Ascending aorta (tissue), 2 donors: ENCODE measurements around the gene KRCC1. TPM values are rescaled to one million over a fixed set of nuclear protein-coding genes. Genes with fewer than 3 reads are reported as not detected.
"Not testable (repeated sequence)": the region's sequence is repeated elsewhere in the genome, so short reads cannot be mapped to it uniquely, and the experiment has no call there.

Experiments used
- DNase-seq, 2 donors: peaks; one replicate each; pipeline ENCODE4 v3.0.0-alpha.2; 2019; ENCODE audit warnings: low spot score in 2 of 2
- H3K27ac ChIP-seq, 2 donors: fragments of 200-600 bp; sonication (generic); one replicate each; pipeline ENCODE4 v1.5.1; 2016 to 2017; ENCODE audit warnings: mild to moderate bottlenecking in 1 of 2
- H3K27me3 ChIP-seq: fragments of 200-600 bp; sonication (generic); one replicate; pipeline ENCODE4 v1.5.1; 2017
- H3K36me3 ChIP-seq, 2 donors: fragments of 200-600 bp; sonication (generic); one replicate each; pipeline ENCODE4 v1.5.1; 2016
- H3K4me1 ChIP-seq, 2 donors: fragments of 200-600 bp; sonication (generic); one replicate each; pipeline ENCODE4 v1.5.1; 2016 to 2017; ENCODE audit warnings: mild to moderate bottlenecking in 1 of 2
- H3K4me3 ChIP-seq, 2 donors: fragments of 200-600 bp; sonication (generic); one replicate each; pipeline ENCODE4 v1.5.1; 2016 to 2017; ENCODE audit warnings: mild to moderate bottlenecking in 1 of 2
- H3K9me3 ChIP-seq, 2 donors: fragments of 200-600 bp; sonication (generic); one replicate each; pipeline ENCODE4 v1.5.1; 2016
- intact Hi-C: fragments of 100-400 bp; cut with DNase I; formaldehyde crosslinking; loops from one replicate; pipeline ENCODE4 v1.15.1; 2023
- total RNA-seq: library from RNA; depleted of rRNA; stranded (reverse); fragments of >200 nt; gene quantifications from one replicate; pipeline ENCODE4 v1.1.0, GENCODE V29; 2016
- TF ChIP-seq, protein P1 (sequence below), 3 experiments: fragments of 200-600 bp in 2 of 3; fragments of 450-650 bp in 1 of 3; sonication (generic) in 2 of 3; IDR thresholded peaks; one replicate each; pipeline ENCODE4 v1.5.1; 2016 to 2019; ENCODE audit warnings: antibody characterized with exemption in 3 of 3, mild to moderate bottlenecking in 1 of 3, moderate library complexity in 1 of 3

Gene KRCC1
- total RNA-seq, 1 donor from 2014 or later, result 3.1 TPM

DNA sequence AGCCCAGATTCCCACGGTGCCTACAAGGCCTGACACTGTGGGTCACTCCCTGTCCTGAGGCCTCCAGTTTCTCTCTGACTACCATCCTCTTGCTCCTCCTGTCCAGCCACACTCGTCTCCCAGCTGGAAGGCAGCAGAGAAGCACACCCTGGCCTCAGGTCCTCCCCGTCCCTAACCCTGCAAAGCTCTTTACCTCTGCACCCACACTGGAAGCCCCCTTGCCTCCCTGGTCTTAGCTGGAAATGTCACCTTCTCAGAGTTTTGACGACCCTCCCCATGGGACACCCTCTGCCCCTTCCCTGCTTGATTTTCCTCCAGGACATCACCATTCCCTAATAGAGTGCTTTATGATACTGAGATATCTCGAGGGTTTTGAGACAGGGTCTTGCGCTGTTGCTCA, 49.8 kb downstream of the KRCC1 start:
- no peaks in the 10 kb centered on the region for H3K9me3 ChIP-seq
- TF ChIP-seq, protein P1, sequence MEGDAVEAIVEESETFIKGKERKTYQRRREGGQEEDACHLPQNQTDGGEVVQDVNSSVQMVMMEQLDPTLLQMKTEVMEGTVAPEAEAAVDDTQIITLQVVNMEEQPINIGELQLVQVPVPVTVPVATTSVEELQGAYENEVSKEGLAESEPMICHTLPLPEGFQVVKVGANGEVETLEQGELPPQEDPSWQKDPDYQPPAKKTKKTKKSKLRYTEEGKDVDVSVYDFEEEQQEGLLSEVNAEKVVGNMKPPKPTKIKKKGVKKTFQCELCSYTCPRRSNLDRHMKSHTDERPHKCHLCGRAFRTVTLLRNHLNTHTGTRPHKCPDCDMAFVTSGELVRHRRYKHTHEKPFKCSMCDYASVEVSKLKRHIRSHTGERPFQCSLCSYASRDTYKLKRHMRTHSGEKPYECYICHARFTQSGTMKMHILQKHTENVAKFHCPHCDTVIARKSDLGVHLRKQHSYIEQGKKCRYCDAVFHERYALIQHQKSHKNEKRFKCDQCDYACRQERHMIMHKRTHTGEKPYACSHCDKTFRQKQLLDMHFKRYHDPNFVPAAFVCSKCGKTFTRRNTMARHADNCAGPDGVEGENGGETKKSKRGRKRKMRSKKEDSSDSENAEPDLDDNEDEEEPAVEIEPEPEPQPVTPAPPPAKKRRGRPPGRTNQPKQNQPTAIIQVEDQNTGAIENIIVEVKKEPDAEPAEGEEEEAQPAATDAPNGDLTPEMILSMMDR (IDR thresholded peaks at IDR 0.05), result no peak
- no peak overlapping the region for H3K4me3 ChIP-seq
- no peaks in the 10 kb centered on the region for H3K27me3 ChIP-seq
- intact Hi-C loops, result loop anchor here (10.0 kb wide), 1 partner anchor 159 kb away; no protein-coding TSS in a partner anchor
- H3K27ac ChIP-seq, result no peak overlapping the region
- DNase-seq, result no peak
- no peaks in the 10 kb centered on the region for H3K4me1 ChIP-seq
- no peaks in the 10 kb centered on the region for H3K36me3 ChIP-seq

DNA sequence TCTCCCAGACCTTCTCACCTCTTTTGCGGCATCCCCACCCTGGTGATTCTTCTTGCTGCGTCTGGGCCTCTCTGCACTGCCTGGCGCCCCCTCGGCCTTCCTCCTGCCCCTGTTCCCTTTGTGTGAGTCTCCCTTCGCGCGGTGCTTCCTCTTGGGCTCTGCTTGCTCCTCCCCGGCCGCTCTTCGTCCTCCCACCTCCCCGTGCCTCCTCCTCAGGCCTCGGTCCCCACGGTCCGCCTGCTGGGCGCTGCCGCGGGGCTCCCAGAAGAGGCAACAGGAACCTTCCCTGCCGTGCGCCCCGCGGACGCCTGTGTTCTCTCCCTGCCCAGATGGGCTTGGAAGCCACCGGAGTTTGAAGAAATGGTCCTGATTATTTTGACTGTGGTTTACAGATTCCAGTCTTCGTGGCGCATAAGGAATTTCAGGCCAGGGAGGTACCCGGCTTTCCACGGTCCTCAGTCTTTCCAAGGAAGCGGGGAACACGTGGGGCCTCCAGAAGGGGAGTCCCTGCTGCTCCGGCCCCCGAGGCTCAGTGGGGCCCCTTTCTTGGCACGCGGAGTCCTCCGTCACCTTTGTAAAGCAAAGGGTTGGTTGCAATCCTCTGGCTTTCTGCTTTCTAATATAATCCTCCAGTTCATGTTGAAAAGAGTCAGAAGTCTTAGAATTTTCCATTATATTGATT, 52.4 kb downstream of the KRCC1 start:
- Histone ChIP-seq H3K36me3 (no peaks in the 10 kb centered on the region), H3K4me3 (no peak overlapping the region), H3K4me1 (no peaks in the 10 kb centered on the region), H3K27me3 (no peaks in the 10 kb centered on the region), H3K27ac (no peak overlapping the region), H3K9me3 (no peaks in the 10 kb centered on the region)
- no peak for DNase-seq
- intact Hi-C loops, result loop anchor here (10.0 kb wide), 1 partner anchor 162 kb away; no protein-coding TSS in a partner anchor
- TF ChIP-seq, protein P1 (IDR thresholded peaks at IDR 0.05), result no peak

DNA sequence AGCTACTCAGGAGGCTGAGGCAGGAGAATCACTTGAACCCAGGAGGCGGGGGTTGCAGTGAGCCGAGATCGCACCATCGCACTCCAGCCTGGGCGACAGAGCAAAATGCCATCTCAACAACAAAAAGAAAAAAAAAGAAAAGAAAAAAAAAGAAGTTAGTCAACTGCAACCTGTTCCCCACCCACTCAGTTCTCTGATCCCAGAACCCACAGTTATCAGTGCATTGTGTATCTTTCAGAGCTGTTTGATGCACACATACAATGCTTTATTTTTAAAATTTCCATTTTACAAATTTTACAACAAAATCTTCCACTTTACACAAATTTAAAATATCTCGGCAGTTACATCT, 53.2 kb downstream of the KRCC1 start:
- Histone ChIP-seq H3K27me3 (no peaks in the 10 kb centered on the region), H3K4me3 (no peak overlapping the region), H3K27ac (no peak overlapping the region), H3K36me3 (no peaks in the 10 kb centered on the region), H3K9me3 (no peaks in the 10 kb centered on the region), H3K4me1 (no peaks in the 10 kb centered on the region)
- no peak for DNase-seq
- intact Hi-C loops, result loop anchor here (10.0 kb wide), 1 partner anchor 162 kb away; no protein-coding TSS in a partner anchor
- TF ChIP-seq, protein P1 (IDR thresholded peaks at IDR 0.05), result no peak

DNA sequence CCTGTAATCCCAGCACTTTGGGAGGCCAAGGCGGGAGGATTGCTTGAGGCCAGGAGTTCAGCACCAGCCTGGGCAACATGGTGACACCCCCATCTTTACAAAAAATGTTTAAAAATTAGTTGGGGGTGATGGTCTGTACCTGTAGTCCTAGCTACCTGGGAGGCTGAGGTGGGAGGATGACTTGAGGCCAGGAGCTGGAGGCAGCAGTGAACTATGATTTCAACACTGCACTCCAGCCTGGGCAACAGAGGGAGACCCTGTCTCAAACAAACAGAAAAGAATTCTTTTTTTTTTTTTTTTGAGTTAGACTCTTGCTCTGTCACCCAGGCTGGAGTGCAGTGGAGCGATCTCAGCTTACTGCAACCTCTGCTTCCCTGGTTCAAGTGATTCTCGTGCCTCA, 55.1 kb downstream of the KRCC1 start:
- H3K9me3 ChIP-seq, H3K27ac ChIP-seq, H3K4me3 ChIP-seq, H3K36me3 ChIP-seq, H3K27me3 ChIP-seq, DNase-seq, H3K4me1 ChIP-seq: not testable (repeated sequence)
- intact Hi-C loops, result loop anchor here (10.0 kb wide), 1 partner anchor 164 kb away; no protein-coding TSS in a partner anchor

DNA sequence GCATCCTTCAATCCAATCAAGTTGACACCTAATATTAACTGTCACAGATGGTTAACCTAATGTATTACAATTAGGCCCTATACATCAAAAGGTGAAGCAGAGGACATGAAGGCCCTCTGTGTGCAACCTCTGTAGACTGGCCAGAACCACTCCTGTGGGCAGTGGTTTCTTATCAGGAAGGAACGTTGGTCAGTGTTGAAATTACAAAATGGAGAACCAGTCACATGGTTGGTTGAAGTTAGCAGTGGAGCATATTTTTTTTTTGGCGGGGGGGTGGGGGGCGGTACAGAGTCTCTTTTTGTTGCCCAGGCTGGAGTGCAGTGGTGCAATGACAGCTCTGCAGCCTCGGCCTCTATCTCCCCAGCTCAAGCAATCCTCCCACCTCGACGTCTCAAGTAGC, 59.0 kb downstream of the KRCC1 start:
- H3K27me3 ChIP-seq, result no peaks in the 10 kb centered on the region
- no peaks in the 10 kb centered on the region for H3K9me3 ChIP-seq
- no peak for DNase-seq
- no peak overlapping the region for H3K4me3 ChIP-seq
- no peaks in the 10 kb centered on the region for H3K4me1 ChIP-seq
- TF ChIP-seq, protein P1 (IDR thresholded peaks at IDR 0.05), result no peak
- no peak overlapping the region for H3K27ac ChIP-seq
- H3K36me3 ChIP-seq, result no peaks in the 10 kb centered on the region
- intact Hi-C loops, result no loop called here

DNA sequence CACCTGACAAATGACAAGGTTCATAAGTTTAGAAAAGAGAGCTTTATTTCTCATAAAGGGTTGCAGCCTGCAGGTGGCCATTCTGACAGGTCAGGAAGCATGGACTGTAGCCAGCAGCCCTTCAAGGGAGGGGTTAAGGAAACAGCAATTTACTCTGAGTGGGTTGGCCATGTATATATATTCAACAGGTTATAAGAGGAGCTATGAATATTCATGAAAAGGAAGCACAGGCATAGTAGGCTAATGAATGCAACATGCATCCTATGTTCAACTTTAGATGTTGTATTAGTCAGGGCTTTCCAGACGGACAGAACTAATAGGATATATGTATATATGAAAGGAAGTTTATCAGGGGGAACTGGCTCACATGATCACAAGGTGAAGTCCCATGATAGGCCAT, 59.8 kb downstream of the KRCC1 start:
- TF ChIP-seq, protein P1 (IDR thresholded peaks at IDR 0.05), result no peak
- H3K27me3 ChIP-seq, result no peaks in the 10 kb centered on the region
- DNase-seq, result no peak

DNA sequence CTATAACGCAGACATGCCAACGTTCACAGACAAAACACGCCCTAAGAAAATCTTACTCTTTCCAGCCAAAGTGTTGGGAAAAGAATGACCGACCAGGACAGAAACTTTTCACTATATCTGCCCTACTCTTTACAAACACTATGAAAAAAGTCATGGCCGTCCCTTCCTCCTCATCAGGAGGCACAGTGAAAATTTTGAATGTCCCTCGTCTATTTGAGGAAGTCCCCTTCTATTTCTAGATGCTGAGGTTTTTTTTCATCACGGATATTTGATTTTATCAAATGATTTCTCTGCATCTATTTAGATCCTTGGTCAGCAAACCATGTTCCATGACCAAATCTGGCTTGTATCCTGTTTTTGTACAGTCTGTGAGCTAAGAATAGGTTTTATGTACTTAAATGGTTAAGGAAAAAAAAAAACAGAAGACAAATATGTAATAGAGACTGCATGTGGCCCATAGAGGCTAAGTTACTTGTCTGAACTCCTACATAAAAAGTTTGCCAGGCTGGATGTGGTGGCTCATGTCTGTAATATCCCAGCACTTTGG, 61.2 kb downstream of the KRCC1 start:
- H3K4me3 ChIP-seq, H3K27me3 ChIP-seq, H3K36me3 ChIP-seq, H3K9me3 ChIP-seq, intact Hi-C loops, H3K27ac ChIP-seq, H3K4me1 ChIP-seq, DNase-seq: not testable (repeated sequence)

More for the DNA sequence above, 59.8 kb downstream of the KRCC1 start:
- H3K9me3 ChIP-seq, result no peaks in the 10 kb centered on the region
- intact Hi-C loops, result no loop called here
- H3K4me3 ChIP-seq, result no peak overlapping the region
- no peaks in the 10 kb centered on the region for H3K4me1 ChIP-seq
- no peak overlapping the region for H3K27ac ChIP-seq
- no peaks in the 10 kb centered on the region for H3K36me3 ChIP-seq

DNA sequence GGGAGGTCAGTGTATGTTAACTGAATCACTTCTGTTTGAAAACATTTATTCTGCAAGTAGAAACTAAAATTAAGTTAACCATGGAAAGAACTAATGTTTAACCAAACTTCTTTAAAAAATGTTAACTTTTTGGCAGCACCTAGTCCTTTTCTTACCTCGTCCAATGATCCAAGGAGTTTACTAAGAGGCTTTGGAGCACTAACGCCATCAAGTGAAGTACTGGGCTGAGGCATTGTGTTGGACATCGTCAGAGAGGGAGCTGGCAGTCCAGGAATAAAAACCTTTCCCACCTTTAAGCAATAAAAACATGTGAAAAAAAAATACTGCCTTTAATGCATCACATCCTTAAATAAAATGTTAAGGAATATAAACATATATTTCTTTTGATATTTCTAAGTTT, 63.0 kb downstream of the KRCC1 start:
- DNase-seq, H3K36me3 ChIP-seq, H3K4me1 ChIP-seq, H3K4me3 ChIP-seq, intact Hi-C loops, H3K27me3 ChIP-seq, H3K27ac ChIP-seq, H3K9me3 ChIP-seq: not testable (repeated sequence)

DNA sequence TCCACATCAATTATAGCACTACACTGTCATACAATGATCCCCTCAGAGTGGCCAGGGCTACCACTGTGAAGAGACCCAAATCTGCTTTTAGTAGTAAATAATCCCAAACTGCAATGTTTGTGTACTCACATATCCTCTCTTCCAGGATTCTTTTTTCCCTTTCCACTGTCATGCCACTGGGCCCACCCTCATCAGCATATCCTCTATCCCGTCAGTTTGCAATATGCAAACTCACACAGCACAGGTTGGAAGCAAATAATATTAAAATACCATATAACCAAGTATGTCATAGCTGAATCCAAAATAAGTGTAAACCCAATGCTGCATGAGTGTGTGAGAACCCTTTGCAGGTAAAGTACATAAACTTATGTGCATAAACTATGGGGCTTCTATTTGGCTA, 68.1 kb downstream of the KRCC1 start:
- H3K4me3 ChIP-seq, H3K36me3 ChIP-seq, H3K4me1 ChIP-seq, DNase-seq, H3K27me3 ChIP-seq, H3K27ac ChIP-seq, H3K9me3 ChIP-seq, intact Hi-C loops: not testable (repeated sequence)
